ENCODE data around the gene WDR1.

Gene WDR1

GRCh38 chr4:10096978-10097335 lies 19.6 kb downstream of the WDR1 start:
- no peak for DNase-seq
- Histone ChIP-seq H3K4me3 (ENCODE audit: low read depth, low read length) (no peak overlapping the region), H3K27ac (peak overlapping the region; percentile 93), H3K27me3 (replicated peaks) (no peaks in the 10 kb centered on the region), H3K36me3 (replicated peaks) (peaks cover 79% of the 10 kb centered on the region)
- in situ Hi-C loops (cut with HindIII; ENCODE audit: low pct_ligation_motif_present, low sequenced_read_pairs): no loop called here
- TF ChIP-seq, protein P1, sequence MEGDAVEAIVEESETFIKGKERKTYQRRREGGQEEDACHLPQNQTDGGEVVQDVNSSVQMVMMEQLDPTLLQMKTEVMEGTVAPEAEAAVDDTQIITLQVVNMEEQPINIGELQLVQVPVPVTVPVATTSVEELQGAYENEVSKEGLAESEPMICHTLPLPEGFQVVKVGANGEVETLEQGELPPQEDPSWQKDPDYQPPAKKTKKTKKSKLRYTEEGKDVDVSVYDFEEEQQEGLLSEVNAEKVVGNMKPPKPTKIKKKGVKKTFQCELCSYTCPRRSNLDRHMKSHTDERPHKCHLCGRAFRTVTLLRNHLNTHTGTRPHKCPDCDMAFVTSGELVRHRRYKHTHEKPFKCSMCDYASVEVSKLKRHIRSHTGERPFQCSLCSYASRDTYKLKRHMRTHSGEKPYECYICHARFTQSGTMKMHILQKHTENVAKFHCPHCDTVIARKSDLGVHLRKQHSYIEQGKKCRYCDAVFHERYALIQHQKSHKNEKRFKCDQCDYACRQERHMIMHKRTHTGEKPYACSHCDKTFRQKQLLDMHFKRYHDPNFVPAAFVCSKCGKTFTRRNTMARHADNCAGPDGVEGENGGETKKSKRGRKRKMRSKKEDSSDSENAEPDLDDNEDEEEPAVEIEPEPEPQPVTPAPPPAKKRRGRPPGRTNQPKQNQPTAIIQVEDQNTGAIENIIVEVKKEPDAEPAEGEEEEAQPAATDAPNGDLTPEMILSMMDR (IDR thresholded peaks at IDR 0.05; ENCODE audit: low read depth, low read length, missing control alignments): no peak

DNA sequence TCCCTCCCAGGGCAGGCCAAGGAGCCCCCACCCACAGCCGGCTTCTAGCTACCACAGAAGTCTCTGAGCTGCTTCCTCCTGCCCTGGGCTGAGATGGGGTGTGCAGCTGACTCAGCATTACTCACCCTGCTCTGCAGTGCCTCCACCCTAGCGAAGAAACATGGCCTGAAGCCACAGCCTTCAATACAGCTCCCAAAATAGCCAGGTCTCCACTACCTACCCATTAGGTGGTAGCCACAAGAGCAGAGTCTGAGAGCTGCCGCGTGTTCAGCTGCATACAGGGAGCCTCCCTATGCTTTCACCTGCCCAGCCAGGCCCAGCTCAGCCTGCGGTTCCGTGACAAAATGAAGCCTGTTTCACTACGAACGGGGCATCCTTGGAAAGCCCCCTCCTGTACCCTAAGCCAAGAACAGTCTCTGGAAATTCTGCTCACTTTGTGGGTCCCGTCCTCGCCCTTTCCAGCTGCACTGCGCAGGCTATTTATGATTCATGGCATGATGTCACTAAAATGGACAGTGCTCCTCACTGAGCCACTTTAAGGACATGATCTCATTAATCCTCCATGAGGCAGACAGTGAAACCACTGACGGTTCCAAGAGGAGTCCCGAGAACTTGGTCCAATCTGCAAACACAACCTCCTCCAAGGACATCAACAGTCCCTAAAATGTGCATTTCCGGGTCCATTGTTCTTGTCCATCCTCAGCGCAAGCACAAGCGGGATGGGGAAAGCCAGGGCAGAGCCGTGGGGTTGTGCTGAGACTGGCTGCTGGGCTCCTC lies 20.2 kb downstream of the WDR1 start:
- Histone ChIP-seq H3K36me3 (replicated peaks) (peaks cover 79% of the 10 kb centered on the region), H3K27ac (peak overlapping the region; percentile 93), H3K27me3 (replicated peaks) (no peaks in the 10 kb centered on the region), H3K4me3 (ENCODE audit: low read depth, low read length) (no peak overlapping the region)
- in situ Hi-C loops (cut with HindIII; ENCODE audit: low pct_ligation_motif_present, low sequenced_read_pairs): no loop called here
- peak; percentile 94 for DNase-seq
- TF ChIP-seq, protein P1 (IDR thresholded peaks at IDR 0.05; ENCODE audit: low read depth, low read length, missing control alignments): no peak

GRCh38 chr4:10095296-10095991 lies 21.2 kb downstream of the WDR1 start:
- DNase-seq: no peak
- H3K4me3 ChIP-seq (ENCODE audit: low read depth, low read length): no peak overlapping the region
- H3K36me3 ChIP-seq (replicated peaks): peaks cover 79% of the 10 kb centered on the region
- TF ChIP-seq, protein P1 (IDR thresholded peaks at IDR 0.05; ENCODE audit: low read depth, low read length, missing control alignments): no peak
- in situ Hi-C loops (cut with HindIII; ENCODE audit: low pct_ligation_motif_present, low sequenced_read_pairs): no loop called here
- no peaks in the 10 kb centered on the region for H3K27me3 ChIP-seq (replicated peaks)
- peak overlapping the region; percentile 93 for H3K27ac ChIP-seq

DNA sequence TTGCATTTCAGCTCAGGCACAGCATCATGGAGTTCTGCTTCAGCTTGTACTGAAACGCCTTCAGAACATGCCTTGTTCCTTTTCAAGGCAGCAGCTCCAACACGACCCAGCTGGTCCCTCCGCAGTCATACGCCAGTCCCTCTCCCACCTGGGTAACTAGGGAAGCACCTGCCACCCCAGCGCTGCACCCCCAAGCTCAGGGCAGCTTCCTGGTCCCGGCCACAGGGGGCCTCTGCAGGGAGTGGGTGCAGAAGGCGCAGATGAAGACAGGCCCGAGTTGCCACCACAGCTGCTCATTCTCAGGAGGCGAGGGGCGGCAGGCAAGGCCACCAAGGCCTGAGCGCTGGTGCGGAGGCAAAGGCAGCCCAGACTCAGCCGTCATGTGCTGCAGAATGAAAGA lies 21.8 kb downstream of the WDR1 start:
- TF ChIP-seq, protein P1 (IDR thresholded peaks at IDR 0.05; ENCODE audit: low read depth, low read length, missing control alignments): no peak
- Histone ChIP-seq H3K27me3 (replicated peaks) (no peaks in the 10 kb centered on the region), H3K4me3 (ENCODE audit: low read depth, low read length) (no peak overlapping the region), H3K27ac (peak overlapping the region; percentile 72), H3K36me3 (replicated peaks) (peaks cover 79% of the 10 kb centered on the region)
- DNase-seq: no peak
- in situ Hi-C loops (cut with HindIII; ENCODE audit: low pct_ligation_motif_present, low sequenced_read_pairs): no loop called here

DNA sequence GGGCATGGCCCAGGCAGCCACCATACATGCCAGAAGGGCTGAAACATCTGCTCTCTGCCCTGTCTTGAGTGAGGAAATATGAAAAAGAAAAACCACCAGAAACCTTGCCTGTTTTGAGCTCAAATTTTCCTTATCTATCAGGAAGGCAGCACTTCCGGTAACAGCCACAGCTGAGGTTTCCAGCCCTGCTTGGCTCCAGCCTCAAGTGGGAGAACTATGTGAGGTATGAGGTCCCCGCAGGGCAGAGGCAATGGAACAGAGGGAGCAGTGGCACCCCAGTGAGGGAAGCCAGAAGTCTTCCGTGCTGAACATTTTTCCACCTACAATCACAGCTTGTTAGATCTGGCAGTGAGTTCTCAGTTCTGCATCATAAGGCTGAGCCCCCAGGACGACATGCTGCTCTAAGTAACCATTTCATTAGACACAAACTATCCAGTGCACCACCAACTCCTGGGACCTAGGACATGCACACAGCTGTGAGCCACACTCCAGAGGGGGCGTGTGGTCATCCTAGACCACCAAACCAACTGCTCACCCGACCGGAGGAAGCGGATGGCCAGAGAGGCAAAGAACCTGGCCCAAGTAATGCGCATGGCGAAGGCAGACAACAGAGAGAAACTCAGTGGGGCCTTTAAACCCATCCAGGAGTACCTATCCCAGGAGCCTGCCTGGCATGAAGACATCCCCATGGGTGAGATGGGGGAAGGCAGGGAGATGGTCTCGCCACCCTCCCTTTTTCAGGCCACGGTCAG lies 22.6 kb downstream of the WDR1 start:
- in situ Hi-C loops (cut with HindIII; ENCODE audit: low pct_ligation_motif_present, low sequenced_read_pairs): no loop called here
- no peak overlapping the region for H3K4me3 ChIP-seq (ENCODE audit: low read depth, low read length)
- H3K36me3 ChIP-seq (replicated peaks): peaks cover 80% of the 10 kb centered on the region
- peak overlapping the region; percentile 72 for H3K27ac ChIP-seq
- TF ChIP-seq, protein P1 (IDR thresholded peaks at IDR 0.05; ENCODE audit: low read depth, low read length, missing control alignments): no peak
- peak; percentile 96 for DNase-seq
- no peaks in the 10 kb centered on the region for H3K27me3 ChIP-seq (replicated peaks)
